Ovary (tissue), 9 donors: ENCODE data around the gene PRKAB1. TPM values are rescaled to one million over a fixed set of nuclear protein-coding genes. Genes with fewer than 3 reads are reported as not detected.

Source experiments
- DNase-seq, 5 donors: peaks; one replicate each; pipeline ENCODE4 v3.0.0-alpha.2; 2019 to 2020
- H3K27ac ChIP-seq, 2 donors: fragments of 200-600 bp; one replicate each; pipeline versions ENCODE4 v1.5.1 to v1.8.0; 2019 to 2022
- H3K27me3 ChIP-seq: fragments of 200-600 bp; one replicate; pipeline ENCODE4 v1.8.0; 2022
- H3K36me3 ChIP-seq: fragments of 200-600 bp; sonication (generic); one replicate; pipeline ENCODE4 v1.5.1; 2019
- H3K4me1 ChIP-seq: one replicate; pipeline ENCODE4 v1.8.1; 2013; ENCODE audit warnings: mild to moderate bottlenecking, moderate library complexity; ENCODE audit not compliant: insufficient read depth
- H3K4me3 ChIP-seq: fragments of 200-600 bp; sonication (generic); one replicate; pipeline ENCODE4 v1.5.1; 2017
- H3K9me3 ChIP-seq, 2 donors: fragments of 200-600 bp in 1 of 2; sonication (generic) in 1 of 2; one replicate each; pipeline versions ENCODE4 v1.5.1 to v1.8.1; 2013 to 2019; ENCODE audit warnings: mild to moderate bottlenecking in 1 of 2, moderate library complexity in 1 of 2
- EP300 ChIP-seq: sonication (generic); formaldehyde crosslinking; IDR thresholded peaks from one replicate; pipeline ENCODE4 v1.6.1; 2017; ENCODE audit warnings: antibody characterized with exemption
- POLR2A ChIP-seq: fragments of 450-650 bp; IDR thresholded peaks from one replicate; pipeline ENCODE4 v1.6.1; 2017; ENCODE audit warnings: antibody characterized with exemption, mild to moderate bottlenecking, moderate library complexity
- WGBS, 3 donors: extraction: QIAGEN DNeasy Blood & Tissue Kit in 1 of 3; methylation state at CpG; one replicate each; pipeline versions ENCODE4 v1.1.5 to v1.1.7; 2013 to 2017; 5-methylcytosine and 5-hydroxymethylcytosine counted together
- intact Hi-C, 4 donors: fragments of 100-400 bp; cut with DNase I; formaldehyde crosslinking; loops; one replicate each; pipeline versions ENCODE4 v1.11.0 to v1.15.1; 2022 to 2023
- polyA plus RNA-seq, 2 donors: library from polyadenylated mRNA; stranded (reverse); fragments of 200-250 nt in 1 of 2; fragments of 350-450 nt in 1 of 2; fragmentation: Illumina TruSeq in 1 of 2; extraction: RNeasy Lipid Tissue Mini Kit (QIAGEN cat#74804) in 1 of 2; gene quantifications; one replicate each; pipeline ENCODE4 v1.2.3, GENCODE V29; 2013 to 2014
- total RNA-seq, 7 donors: library from RNA; depleted of rRNA in 2 of 7; stranded (reverse); fragments of >200 nt in 2 of 7; fragmentation: NEBNext Ultra II Directional in 3 of 7; extraction: Animal tissue kit (Norgen Biotek cat#: 25700) in 3 of 7; gene quantifications; one replicate each; pipeline versions ENCODE4 v1.1.0 to v1.2.4, GENCODE V29; 2016 to 2023
- TF ChIP-seq, protein P1 (sequence below), 3 donors: fragments of 450-650 bp in 2 of 3; fragments of 200-600 bp in 1 of 3; IDR thresholded peaks; one replicate each; pipeline versions ENCODE4 v1.5.1 to v1.8.0; 2016 to 2022; ENCODE audit warnings: antibody characterized with exemption in 3 of 3, mild to moderate bottlenecking in 1 of 3
- donor health status: DM: no; HTN: no; CAD: no; lungs with moderate emphysema.
- donor health status: DM: no; HTN: no; CAD: no.
- donor health status: Bipolar disorder and iron deficiency.
- donor health status: DM: yes; HTN: yes; CAD: no.
- donor health status: DM: no; HTN: no; CAD: no.
- donor health status: DM: yes; HTN: yes; CAD: no.

Gene PRKAB1
- total and polyA plus RNA-seq, 9 donors, result 12.5 to 37.1 (median 24.8) TPM

DNA sequence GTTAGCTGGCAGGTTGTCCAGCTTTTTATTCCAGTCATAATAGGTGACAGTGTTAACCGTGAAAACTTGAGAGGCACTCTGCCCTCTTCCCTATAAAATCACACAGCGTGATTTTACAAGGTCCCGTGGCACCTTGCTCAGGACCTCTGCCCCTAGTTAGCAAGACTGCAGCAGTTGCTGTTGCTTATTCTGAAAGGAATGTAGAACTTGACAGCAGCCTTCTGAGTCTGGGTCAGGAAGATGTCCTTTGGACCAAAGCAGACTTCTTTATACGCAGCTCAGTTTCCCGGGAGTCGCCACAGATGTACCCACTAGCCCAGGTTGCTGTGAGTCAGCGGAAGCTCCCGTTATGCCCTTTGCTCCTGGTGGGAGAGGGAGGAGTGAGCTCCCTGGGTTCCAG lies 13.2 kb downstream of the PRKAB1 start:
- TF ChIP-seq EP300 (no peak), POLR2A (no peak)
- TF ChIP-seq, protein P1, sequence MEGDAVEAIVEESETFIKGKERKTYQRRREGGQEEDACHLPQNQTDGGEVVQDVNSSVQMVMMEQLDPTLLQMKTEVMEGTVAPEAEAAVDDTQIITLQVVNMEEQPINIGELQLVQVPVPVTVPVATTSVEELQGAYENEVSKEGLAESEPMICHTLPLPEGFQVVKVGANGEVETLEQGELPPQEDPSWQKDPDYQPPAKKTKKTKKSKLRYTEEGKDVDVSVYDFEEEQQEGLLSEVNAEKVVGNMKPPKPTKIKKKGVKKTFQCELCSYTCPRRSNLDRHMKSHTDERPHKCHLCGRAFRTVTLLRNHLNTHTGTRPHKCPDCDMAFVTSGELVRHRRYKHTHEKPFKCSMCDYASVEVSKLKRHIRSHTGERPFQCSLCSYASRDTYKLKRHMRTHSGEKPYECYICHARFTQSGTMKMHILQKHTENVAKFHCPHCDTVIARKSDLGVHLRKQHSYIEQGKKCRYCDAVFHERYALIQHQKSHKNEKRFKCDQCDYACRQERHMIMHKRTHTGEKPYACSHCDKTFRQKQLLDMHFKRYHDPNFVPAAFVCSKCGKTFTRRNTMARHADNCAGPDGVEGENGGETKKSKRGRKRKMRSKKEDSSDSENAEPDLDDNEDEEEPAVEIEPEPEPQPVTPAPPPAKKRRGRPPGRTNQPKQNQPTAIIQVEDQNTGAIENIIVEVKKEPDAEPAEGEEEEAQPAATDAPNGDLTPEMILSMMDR (IDR thresholded peaks at IDR 0.05), result no peak
- Histone ChIP-seq H3K4me1 (peaks cover 7% of the 10 kb centered on the region), H3K27me3 (no peaks in the 10 kb centered on the region), H3K9me3 (no peaks in the 10 kb centered on the region), H3K36me3 (no peaks in the 10 kb centered on the region), H3K4me3 (no peak overlapping the region), H3K27ac (no peak overlapping the region)
- WGBS, 3 donors, result 87 to 92% (median 89%) methylated on average over 8 of the region's 8 CpGs
- no peak for DNase-seq
- intact Hi-C loops, result no loop called here

DNA sequence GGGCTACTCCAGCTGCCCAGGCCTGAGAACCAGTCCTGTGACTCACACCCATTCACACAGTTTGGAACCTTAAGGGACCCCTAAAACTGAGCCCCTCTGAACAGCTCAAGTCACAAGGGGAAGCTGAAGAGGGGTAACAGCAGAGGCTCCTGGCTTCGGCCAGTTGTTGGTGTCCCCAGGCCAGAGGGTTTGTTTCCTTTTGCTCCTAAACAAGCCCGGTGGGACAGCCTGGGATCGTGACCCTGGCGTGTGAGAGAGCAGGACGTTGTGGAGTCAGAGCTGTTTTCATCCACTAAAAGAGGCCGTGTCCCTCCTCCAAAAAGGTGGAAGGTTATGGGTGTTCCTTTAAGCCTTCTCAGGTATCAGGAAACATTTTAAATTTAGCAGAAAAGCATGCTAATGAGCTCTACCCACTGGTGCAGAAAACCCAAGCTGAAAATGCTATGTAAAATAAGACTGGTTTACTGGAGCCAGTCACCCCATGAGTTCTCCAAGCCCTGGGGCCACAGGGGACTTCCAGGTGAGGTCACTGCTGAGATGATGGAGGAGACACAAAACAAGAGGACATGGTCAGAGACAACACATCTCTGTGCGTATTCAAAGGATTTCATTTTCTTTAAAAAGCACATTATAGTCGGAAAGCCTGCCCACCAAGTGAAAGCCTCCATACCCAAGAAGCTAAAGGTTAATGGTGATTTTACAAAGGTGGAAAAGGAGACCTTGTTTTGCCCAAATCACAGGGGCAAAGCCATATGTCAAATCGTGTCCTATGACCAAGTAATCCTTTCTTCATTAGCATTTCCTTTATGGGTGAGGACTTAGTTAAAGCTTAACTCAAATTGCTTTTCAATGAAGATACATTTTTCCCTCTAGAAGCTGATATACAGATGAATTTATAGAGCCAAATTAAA lies 14.1 kb downstream of the PRKAB1 start:
- Histone ChIP-seq H3K27me3 (no peaks in the 10 kb centered on the region), H3K4me3 (no peak overlapping the region), H3K4me1 (peaks cover 7% of the 10 kb centered on the region), H3K27ac (no peak overlapping the region), H3K9me3 (no peaks in the 10 kb centered on the region), H3K36me3 (no peaks in the 10 kb centered on the region)
- WGBS, 3 donors, result 81 to 87% (median 82%) methylated on average over 9 of the region's 9 CpGs
- no peak for DNase-seq
- intact Hi-C loops, result no loop called here
- no peak for TF ChIP-seq EP300
- TF ChIP-seq POLR2A, result no peak
- TF ChIP-seq, protein P1 (IDR thresholded peaks at IDR 0.05), result no peak

DNA sequence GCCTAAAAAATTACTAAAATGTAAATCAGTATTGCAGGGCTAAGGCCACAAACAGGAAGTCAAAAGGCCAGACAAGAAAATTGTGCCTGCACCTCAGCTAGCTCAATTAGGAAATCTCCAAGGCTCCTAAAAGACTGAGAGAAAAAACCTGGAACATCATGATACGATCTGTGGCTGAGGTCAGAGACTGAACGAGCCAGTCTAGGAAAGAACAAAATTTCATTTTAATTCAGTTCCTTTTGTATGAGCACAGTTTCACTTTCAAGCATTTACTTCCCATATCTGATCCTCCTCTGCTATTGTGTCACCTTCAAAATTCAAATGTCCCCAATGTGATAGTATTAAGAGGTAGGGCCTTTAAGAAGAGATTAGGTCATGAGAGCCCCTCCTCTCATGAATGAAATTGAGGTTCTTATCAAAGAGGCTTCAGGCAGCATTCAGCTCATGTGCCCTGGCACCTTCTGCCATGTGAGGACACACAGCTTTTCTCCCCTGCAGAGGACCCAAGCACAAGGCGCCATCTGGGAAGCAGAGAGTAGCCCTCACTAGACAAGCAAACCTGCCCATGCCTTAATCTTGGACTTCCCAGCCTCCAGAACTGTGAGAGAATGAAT lies 14.8 kb downstream of the PRKAB1 start:
- DNase-seq, result no peak
- WGBS, 3 donors, result 63 to 69% (median 69%) methylated on average over 3 of the region's 3 CpGs

DNA sequence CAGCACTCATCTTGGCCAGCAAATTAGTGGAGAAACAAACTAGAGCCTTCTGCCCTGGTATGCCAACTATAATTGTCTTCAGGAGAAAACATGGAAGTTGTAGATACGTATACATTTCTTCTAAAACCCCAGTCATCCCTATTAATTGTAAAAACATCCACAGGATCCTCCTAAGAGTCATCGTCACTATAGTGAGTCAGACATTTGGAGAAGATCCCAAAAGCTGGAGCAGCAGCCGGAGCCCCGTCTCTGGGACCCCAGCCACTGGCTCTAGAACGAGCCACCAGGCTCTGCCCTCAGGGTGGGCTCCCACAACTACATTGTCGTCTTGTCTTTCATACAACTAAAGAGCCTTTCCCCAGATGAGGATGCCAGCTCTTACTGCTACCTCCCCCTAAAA lies 15.5 kb downstream of the PRKAB1 start:
- TF ChIP-seq POLR2A, result no peak
- TF ChIP-seq, protein P1 (IDR thresholded peaks at IDR 0.05), result no peak
- TF ChIP-seq EP300, result no peak
- no peak for DNase-seq
- Histone ChIP-seq H3K4me1 (peaks cover 7% of the 10 kb centered on the region), H3K9me3 (no peaks in the 10 kb centered on the region), H3K27ac (no peak overlapping the region), H3K27me3 (no peaks in the 10 kb centered on the region), H3K4me3 (no peak overlapping the region), H3K36me3 (no peaks in the 10 kb centered on the region)
- intact Hi-C loops, result no loop called here
- WGBS, 3 donors, result 86 to 91% (median 87%) methylated on average over 6 of the region's 6 CpGs

More for the DNA sequence above, 14.8 kb downstream of the PRKAB1 start:
- H3K27me3 ChIP-seq, result no peaks in the 10 kb centered on the region
- H3K4me1 ChIP-seq, result peaks cover 7% of the 10 kb centered on the region
- no peak overlapping the region for H3K27ac ChIP-seq
- H3K9me3 ChIP-seq, result no peaks in the 10 kb centered on the region
- TF ChIP-seq, protein P1 (IDR thresholded peaks at IDR 0.05), result no peak
- TF ChIP-seq POLR2A (no peak), EP300 (no peak)
- H3K36me3 ChIP-seq, result no peaks in the 10 kb centered on the region
- H3K4me3 ChIP-seq, result no peak overlapping the region
- intact Hi-C loops, result no loop called here
